Stomach (tissue), 4 donors: ENCODE results near the gene MMP28.

Source experiments
- CTCF ChIP-seq, 7 experiments: fragments of 450-650 bp in 4 of 7; fragments of 200-600 bp in 3 of 7; sonication (generic) in 3 of 7; IDR thresholded peaks; one replicate each; pipeline ENCODE4 v1.5.1; 2016 to 2019; ENCODE audit warnings: antibody characterized with exemption in 7 of 7, control low read depth in 2 of 7, mild to moderate bottlenecking in 1 of 7
- EP300 ChIP-seq: sonication (generic); formaldehyde crosslinking; IDR thresholded peaks from one replicate; pipeline ENCODE4 v1.6.1; 2017; ENCODE audit warnings: antibody characterized with exemption
- POLR2A ChIP-seq, 4 donors: fragments of 450-650 bp; IDR thresholded peaks; one replicate each; pipeline ENCODE4 v1.6.1; 2016; ENCODE audit warnings: antibody characterized with exemption in 4 of 4, control low read depth in 2 of 4, mild to moderate bottlenecking in 1 of 4, moderate library complexity in 1 of 4
- POLR2AphosphoS5 ChIP-seq, 3 donors: sonication (generic); formaldehyde crosslinking; IDR thresholded peaks; one replicate each; pipeline ENCODE4 v1.6.1; 2016; ENCODE audit warnings: antibody characterized with exemption in 3 of 3

- TF ChIP-seq CTCF (IDR thresholded peaks at IDR 0.05) (no peak), POLR2A (IDR thresholded peaks at IDR 0.05) (no peak), EP300 (no peak), POLR2AphosphoS5 (IDR thresholded peaks at IDR 0.05) (no peak)
Measured at GRCh38 chr17:35757243-35757642, 38.2 kb downstream of the MMP28 start.
